ENCODE results near the gene PFDN5. TPM values are rescaled to one million over a fixed set of nuclear protein-coding genes. Genes with fewer than 3 reads are reported as not detected.
A peak's percentile ranks its signal among the peaks of the same experiment; 100 is the strongest.

The PFDN5 gene
- polyA plus RNA-seq, 1 experiment = 991 TPM

- Histone ChIP-seq H3K9me3 (ENCODE audit: control insufficient read depth, insufficient read depth, low read length) (no peaks in the 10 kb centered on the region), H3K27me3 (ENCODE audit: control insufficient read depth, insufficient read depth, low read length) (no peaks in the 10 kb centered on the region), H3K27ac (ENCODE audit: low read depth, low read length) (no peak overlapping the region), H3K4me3 (ENCODE audit: low read depth, low read length) (no peak overlapping the region)
- ChIA-PET CTCF (interaction anchor here (2.1 to 16.4 kb wide), 3 partner anchors 69 to 126 kb away, joined by 8 to 183 read pairs (median 10); no protein-coding TSS in a partner anchor), POLR2A (interaction anchor here (1.2 kb wide), 1 partner anchor 12 kb away, joined by 5 read pairs; no protein-coding TSS in a partner anchor)
- TF ChIP-seq, protein P1, sequence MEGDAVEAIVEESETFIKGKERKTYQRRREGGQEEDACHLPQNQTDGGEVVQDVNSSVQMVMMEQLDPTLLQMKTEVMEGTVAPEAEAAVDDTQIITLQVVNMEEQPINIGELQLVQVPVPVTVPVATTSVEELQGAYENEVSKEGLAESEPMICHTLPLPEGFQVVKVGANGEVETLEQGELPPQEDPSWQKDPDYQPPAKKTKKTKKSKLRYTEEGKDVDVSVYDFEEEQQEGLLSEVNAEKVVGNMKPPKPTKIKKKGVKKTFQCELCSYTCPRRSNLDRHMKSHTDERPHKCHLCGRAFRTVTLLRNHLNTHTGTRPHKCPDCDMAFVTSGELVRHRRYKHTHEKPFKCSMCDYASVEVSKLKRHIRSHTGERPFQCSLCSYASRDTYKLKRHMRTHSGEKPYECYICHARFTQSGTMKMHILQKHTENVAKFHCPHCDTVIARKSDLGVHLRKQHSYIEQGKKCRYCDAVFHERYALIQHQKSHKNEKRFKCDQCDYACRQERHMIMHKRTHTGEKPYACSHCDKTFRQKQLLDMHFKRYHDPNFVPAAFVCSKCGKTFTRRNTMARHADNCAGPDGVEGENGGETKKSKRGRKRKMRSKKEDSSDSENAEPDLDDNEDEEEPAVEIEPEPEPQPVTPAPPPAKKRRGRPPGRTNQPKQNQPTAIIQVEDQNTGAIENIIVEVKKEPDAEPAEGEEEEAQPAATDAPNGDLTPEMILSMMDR (IDR thresholded peaks at IDR 0.05; ENCODE audit: low read depth, low read length) = no peak
- no peak for DNase-seq (ENCODE audit: low read depth, low spot score)
Observed at GRCh38 chr12:53286448-53286847, 8.9 kb upstream of the PFDN5 start.

- ChIA-PET CTCF (interaction anchor here (0.6 to 16.4 kb wide), 11 partner anchors 8 to 215 kb away, joined by 3 to 183 read pairs (median 6); partner anchors contain the start of gene AAAS), POLR2A (interaction anchor here (1.2 kb wide), 1 partner anchor 10 kb away, joined by 5 read pairs; no protein-coding TSS in a partner anchor)
- H3K4me3 ChIP-seq (ENCODE audit: low read depth, low read length) = no peak overlapping the region
- no peak overlapping the region for H3K27ac ChIP-seq (ENCODE audit: low read depth, low read length)
- DNase-seq (ENCODE audit: low read depth, low spot score) = no peak
- no peaks in the 10 kb centered on the region for H3K27me3 ChIP-seq (ENCODE audit: control insufficient read depth, insufficient read depth, low read length)
- TF ChIP-seq, protein P1 (IDR thresholded peaks at IDR 0.05; ENCODE audit: low read depth, low read length) = peak; percentile 65
- H3K9me3 ChIP-seq (ENCODE audit: control insufficient read depth, insufficient read depth, low read length) = no peaks in the 10 kb centered on the region
Observed at GRCh38 chr12:53287741-53288216, 7.6 kb upstream of the PFDN5 start.

DNA sequence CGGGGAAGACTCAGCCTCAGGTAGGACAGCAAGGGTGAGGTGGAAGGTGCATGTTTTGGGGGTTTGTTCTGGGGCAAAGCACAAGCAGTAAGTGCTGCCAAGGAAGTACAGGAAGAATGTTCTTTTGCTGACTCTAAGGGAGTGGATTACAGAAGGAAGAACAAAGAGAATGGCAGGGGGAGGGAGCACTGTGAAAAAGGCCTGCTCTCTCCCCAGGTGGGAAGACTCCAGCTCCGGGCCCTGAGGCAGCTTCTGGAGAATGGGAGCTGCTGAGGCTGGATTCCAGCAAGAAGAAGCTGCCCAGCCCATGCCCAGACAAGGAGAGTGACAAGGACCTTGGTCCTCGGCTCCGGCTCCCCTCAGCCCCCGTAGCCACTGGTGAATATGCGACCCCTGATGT, 7.0 kb upstream of the PFDN5 start:
- Histone ChIP-seq H3K4me3 (ENCODE audit: low read depth, low read length) (no peak overlapping the region), H3K9me3 (ENCODE audit: control insufficient read depth, insufficient read depth, low read length) (no peaks in the 10 kb centered on the region), H3K27me3 (ENCODE audit: control insufficient read depth, insufficient read depth, low read length) (no peaks in the 10 kb centered on the region), H3K27ac (ENCODE audit: low read depth, low read length) (peak overlapping the region; percentile 21)
- TF ChIP-seq, protein P1 (IDR thresholded peaks at IDR 0.05; ENCODE audit: low read depth, low read length) = no peak
- POLR2A ChIA-PET = no interaction called here
- CTCF ChIA-PET = interaction anchor here (0.6 to 16.4 kb wide), 10 partner anchors 9 to 216 kb away, joined by 3 to 183 read pairs (median 6); partner anchors contain the start of gene AAAS
- DNase-seq (ENCODE audit: low read depth, low spot score) = no peak

GRCh38 chr12:53289891-53290290, 5.5 kb upstream of the PFDN5 start:
- TF ChIP-seq, protein P1 (IDR thresholded peaks at IDR 0.05; ENCODE audit: low read depth, low read length) = no peak
- POLR2A ChIA-PET = no interaction called here
- no peak overlapping the region for H3K27ac ChIP-seq (ENCODE audit: low read depth, low read length)
- DNase-seq (ENCODE audit: low read depth, low spot score) = no peak
- no peaks in the 10 kb centered on the region for H3K27me3 ChIP-seq (ENCODE audit: control insufficient read depth, insufficient read depth, low read length)
- no peak overlapping the region for H3K4me3 ChIP-seq (ENCODE audit: low read depth, low read length)
- CTCF ChIA-PET = interaction anchor here (1.0 to 16.4 kb wide), 3 partner anchors 32 to 115 kb away, joined by 3 to 183 read pairs (median 6); partner anchors contain the start of gene AAAS
- H3K9me3 ChIP-seq (ENCODE audit: control insufficient read depth, insufficient read depth, low read length) = no peaks in the 10 kb centered on the region

DNA sequence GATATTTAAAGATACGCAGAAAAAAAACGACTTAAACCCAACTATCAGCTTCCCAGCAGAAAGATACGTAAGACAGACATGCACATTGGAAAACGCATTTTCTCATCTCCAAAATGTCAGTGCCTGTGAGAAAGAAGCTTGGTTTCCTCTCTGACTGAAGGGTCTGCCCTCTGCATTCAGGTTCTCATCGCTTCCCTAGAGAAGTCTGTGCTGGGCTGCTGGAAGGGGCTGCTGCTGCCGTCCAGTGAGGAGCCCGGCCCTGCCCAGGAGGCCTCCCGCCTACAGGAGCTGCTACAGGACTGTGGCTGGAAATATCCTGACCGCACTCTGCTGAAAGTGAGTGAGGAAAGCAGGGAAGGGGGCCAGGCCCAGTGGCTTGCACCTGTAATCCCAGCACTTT, 4.7 kb upstream of the PFDN5 start:
- ChIA-PET POLR2A (interaction anchor here (1.3 kb wide), 1 partner anchor 9 kb away, joined by 3 read pairs; the partner anchor contains the start of gene MYG1), CTCF (interaction anchor here (0.9 to 16.4 kb wide), 5 partner anchors 9 to 116 kb away, joined by 3 to 183 read pairs (median 3); partner anchors contain the start of gene AAAS)
- H3K9me3 ChIP-seq (ENCODE audit: control insufficient read depth, insufficient read depth, low read length) = no peaks in the 10 kb centered on the region
- no peak overlapping the region for H3K4me3 ChIP-seq (ENCODE audit: low read depth, low read length)
- TF ChIP-seq, protein P1 (IDR thresholded peaks at IDR 0.05; ENCODE audit: low read depth, low read length) = no peak
- no peaks in the 10 kb centered on the region for H3K27me3 ChIP-seq (ENCODE audit: control insufficient read depth, insufficient read depth, low read length)
- H3K27ac ChIP-seq (ENCODE audit: low read depth, low read length) = peak overlapping the region; percentile 3
- no peak for DNase-seq (ENCODE audit: low read depth, low spot score)

Measured in AG04450 (cell line).